HepG2 (cell line): Measurements from ENCODE around the gene MEG3.

Experiments
- ZNF678 ChIP-seq: sonication (generic); formaldehyde crosslinking; IDR thresholded peaks from 2 replicates; pipeline ENCODE4 v1.4.0; 2020; ENCODE audit warnings: mild to moderate bottlenecking, missing genetic modification reagents
- TF ChIP-seq, protein P1 (sequence below): sonication (generic); formaldehyde crosslinking; IDR thresholded peaks from 2 replicates; pipeline ENCODE4 v1.5.0; 2020; ENCODE audit warnings: missing genetic modification reagents
- TF ChIP-seq, protein P2 (sequence below): IDR thresholded peaks from 2 replicates; pipeline ENCODE4 v1.6.1; 2016; ENCODE audit warnings: missing compliant biosample characterization, missing genetic modification reagents, borderline replicate concordance
- TF ChIP-seq, protein P3 (sequence below): sonication (generic); formaldehyde crosslinking; IDR thresholded peaks from 2 replicates; pipeline ENCODE4 v1.5.0; 2020; ENCODE audit warnings: mild to moderate bottlenecking, missing genetic modification reagents, moderate library complexity

DNA sequence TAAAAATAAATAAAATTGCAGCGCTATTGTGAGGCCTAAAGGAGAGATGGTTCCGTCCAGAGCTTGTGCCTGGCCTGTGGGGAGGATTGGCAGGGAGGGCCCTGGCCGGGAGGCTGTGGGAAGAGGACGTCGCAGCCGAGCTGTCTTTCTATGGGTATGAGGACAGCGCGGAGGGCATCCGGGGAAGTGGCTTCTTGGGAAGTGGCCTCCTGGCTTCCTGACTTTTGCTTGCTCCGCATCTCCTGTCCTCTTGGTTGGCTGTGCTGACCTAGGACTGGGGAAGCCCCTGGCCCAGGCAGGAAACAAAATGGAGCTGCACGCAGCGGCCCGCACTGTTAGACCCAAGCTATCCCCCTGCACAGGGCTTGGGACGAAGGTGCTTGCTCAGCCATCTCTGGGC lies 22.2 kb upstream of the MEG3 start:
- no peak for TF ChIP-seq ZNF678 (CRISPR knock-in tag)
- TF ChIP-seq, protein P1, sequence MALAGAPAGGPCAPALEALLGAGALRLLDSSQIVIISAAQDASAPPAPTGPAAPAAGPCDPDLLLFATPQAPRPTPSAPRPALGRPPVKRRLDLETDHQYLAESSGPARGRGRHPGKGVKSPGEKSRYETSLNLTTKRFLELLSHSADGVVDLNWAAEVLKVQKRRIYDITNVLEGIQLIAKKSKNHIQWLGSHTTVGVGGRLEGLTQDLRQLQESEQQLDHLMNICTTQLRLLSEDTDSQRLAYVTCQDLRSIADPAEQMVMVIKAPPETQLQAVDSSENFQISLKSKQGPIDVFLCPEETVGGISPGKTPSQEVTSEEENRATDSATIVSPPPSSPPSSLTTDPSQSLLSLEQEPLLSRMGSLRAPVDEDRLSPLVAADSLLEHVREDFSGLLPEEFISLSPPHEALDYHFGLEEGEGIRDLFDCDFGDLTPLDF (CRISPR knock-in tag), result no peak
- TF ChIP-seq, protein P2, sequence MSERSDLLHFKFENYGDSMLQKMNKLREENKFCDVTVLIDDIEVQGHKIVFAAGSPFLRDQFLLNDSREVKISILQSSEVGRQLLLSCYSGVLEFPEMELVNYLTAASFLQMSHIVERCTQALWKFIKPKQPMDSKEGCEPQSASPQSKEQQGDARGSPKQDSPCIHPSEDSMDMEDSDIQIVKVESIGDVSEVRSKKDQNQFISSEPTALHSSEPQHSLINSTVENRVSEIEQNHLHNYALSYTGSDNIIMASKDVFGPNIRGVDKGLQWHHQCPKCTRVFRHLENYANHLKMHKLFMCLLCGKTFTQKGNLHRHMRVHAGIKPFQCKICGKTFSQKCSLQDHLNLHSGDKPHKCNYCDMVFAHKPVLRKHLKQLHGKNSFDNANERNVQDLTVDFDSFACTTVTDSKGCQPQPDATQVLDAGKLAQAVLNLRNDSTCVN, result no peak
- TF ChIP-seq, protein P3, sequence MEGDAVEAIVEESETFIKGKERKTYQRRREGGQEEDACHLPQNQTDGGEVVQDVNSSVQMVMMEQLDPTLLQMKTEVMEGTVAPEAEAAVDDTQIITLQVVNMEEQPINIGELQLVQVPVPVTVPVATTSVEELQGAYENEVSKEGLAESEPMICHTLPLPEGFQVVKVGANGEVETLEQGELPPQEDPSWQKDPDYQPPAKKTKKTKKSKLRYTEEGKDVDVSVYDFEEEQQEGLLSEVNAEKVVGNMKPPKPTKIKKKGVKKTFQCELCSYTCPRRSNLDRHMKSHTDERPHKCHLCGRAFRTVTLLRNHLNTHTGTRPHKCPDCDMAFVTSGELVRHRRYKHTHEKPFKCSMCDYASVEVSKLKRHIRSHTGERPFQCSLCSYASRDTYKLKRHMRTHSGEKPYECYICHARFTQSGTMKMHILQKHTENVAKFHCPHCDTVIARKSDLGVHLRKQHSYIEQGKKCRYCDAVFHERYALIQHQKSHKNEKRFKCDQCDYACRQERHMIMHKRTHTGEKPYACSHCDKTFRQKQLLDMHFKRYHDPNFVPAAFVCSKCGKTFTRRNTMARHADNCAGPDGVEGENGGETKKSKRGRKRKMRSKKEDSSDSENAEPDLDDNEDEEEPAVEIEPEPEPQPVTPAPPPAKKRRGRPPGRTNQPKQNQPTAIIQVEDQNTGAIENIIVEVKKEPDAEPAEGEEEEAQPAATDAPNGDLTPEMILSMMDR (CRISPR knock-in tag), result no peak
